ENCODE measurements around the gene TMTC1.

- TF ChIP-seq POLR2A (IDR thresholded peaks at IDR 0.05) = no peak
- no peak for TF ChIP-seq CTCF (IDR thresholded peaks at IDR 0.05)
These were observed 240.7 kb downstream of the TMTC1 start for GRCh38 chr12:29543036-29543435.

Data from body of pancreas (tissue), 4 donors.